VCaP (cell line): ENCODE results near the gene ZNF467.

Source experiments
- H3K27ac ChIP-seq: fragments of 450-650 bp; 2 replicates; pipeline ENCODE4 v1.5.1; 2017
- CTCF ChIP-seq: fragments of 450-650 bp; conservative IDR thresholded peaks from 2 replicates; pipeline ENCODE4 v1.5.1; 2017; ENCODE audit warnings: mild to moderate bottlenecking, moderate library complexity

Gene ZNF467

DNA sequence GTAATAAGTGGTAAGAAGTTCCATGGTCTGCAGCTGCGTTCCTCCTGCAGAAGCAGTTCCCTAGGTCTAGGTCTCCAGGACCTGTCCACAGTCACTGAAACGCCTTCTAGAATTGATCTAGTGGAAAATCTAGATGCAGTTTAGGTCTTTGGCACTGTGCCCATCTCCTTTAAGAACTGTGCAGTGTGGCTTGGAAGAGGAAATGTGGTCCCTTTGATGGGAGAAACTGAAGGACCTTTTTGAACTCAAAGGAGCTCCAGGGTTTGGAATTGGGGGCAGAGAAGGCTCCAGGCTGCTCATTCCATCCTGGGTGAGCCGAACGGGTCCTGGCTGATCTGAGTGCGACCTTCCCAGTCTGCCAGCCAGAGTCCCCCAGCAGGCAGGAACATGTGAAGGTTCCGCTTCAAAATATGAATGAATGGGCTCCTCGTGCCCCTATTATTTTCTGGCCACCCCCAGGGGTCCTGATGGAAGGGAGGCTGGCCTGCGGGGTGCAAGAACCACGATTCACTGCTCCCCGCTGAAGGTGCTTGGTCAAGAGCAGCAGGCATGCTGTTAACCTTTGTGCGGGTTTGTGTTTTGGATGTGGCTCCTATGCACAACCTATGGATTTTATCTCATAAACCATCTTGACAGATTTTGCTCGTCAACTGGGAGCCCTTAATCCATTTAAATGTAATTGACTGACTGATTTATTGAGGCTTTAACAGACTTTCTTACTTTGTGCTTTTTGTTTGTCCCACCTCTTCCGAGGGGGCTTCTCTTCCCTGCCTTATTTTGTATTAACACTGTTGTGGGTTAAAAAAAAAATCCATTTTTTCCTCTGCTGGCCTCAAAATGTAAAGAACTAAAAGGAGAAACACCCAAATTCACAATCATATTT is 36.7 kb downstream of the ZNF467 start:
- TF ChIP-seq CTCF = no peak
- no peak overlapping the region for H3K27ac ChIP-seq

GRCh38 chr7:149735779-149736477 is 37.5 kb downstream of the ZNF467 start:
- no peak for TF ChIP-seq CTCF
- H3K27ac ChIP-seq = no peak overlapping the region

- H3K27ac ChIP-seq = no peak overlapping the region
Observed at GRCh38 chr7:149735181-149735602, 38.2 kb downstream of the ZNF467 start.

DNA sequence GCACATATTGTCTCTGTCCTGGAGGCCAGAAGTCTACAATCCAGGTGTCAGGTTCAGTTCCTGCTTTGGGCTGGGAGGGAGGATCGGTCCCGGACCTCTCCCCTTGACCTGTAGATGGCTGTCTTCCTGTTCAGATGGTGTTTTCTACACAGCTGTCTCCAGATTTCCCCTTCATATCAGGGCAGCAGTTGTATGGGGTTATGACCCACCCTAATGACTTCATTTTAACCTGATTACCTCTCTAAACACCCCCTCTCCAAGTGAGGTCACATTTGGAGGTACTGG is 38.7 kb downstream of the ZNF467 start:
- no peak overlapping the region for H3K27ac ChIP-seq
- no peak for TF ChIP-seq CTCF

More at GRCh38 chr7:149735181-149735602, 38.2 kb downstream of the ZNF467 start:
- TF ChIP-seq CTCF = no peak

DNA sequence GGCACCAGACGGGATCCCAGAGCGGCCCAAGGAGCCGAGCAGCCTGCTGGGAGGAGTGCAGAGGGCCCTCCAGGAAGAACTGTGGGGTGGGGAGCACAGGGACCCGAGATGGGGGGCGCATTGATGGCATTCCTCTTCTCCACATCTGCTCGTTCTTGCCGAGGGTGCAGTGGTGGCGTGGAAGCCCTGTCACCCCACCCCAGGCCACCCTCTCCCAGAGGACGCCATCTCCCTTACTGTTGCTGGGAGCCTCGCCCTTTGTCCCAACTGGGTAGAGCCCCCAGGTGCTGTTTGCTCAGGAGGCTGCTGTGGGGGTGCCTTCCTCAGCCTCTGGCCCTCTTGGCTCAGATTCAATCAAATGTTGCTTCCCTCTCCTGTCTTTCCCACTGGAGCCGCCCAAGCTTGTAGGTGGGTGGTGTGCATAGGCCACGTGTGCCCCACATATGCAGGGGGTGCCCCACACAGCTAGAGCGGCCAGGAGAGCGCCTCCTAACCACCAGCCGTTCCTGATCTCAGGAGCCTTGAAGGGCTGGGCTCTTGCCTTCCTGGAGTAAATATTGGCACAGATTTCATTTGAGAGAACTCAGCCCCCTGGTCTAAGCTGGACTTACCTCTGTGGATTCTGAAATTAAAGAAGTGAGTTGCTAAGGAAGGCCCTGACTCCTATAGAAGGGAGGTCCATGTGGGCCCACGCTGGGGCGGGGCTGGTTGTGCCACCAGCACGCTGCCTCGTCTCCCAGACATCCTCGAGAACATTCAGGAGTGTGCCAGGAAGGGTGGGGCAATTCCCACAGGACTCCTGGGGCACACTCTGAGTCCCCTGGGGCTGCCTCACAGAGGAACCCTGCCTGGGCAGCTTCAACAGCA is 39.2 kb downstream of the ZNF467 start:
- H3K27ac ChIP-seq = no peak overlapping the region
- no peak for TF ChIP-seq CTCF

- no peak overlapping the region for H3K27ac ChIP-seq
- TF ChIP-seq CTCF = no peak
Observed at GRCh38 chr7:149733131-149733923, 40.1 kb downstream of the ZNF467 start.
